GM21576 (cell line): Measurements from ENCODE around the gene MITF.
"Not testable (repeated sequence)": the region's sequence is repeated elsewhere in the genome, so short reads cannot be mapped to it uniquely, and the experiment has no call there.

Source experiments
- ATAC-seq: cut with Tn5 transposase; IDR thresholded peaks from one replicate; pipeline ENCODE4 v1.9.1; 2021; ENCODE audit warnings: mild to moderate bottlenecking, moderate library complexity; ENCODE audit not compliant: unreplicated experiment

MITF gene

DNA sequence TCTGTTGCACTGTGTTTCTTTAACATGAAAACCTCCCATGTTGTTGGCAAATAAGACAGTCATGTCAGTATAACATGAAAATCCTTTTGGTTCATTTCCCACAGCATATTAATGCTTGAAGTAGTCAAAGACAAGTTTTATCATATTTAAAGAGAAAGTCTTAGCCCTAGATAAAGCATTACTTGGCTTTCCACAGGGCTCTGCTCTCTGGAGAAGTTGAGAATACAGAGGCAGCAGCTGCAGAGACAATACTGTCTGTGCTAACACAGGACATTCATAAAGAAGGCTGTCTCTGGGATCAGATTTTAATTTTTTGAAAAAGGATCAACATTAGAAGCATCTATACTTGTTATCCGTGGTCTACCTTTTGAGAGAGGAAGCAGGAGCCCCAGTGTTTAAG, 156.8 kb downstream of the MITF start:
- no peak for ATAC-seq

GRCh38 chr3:69900331-69900730, 161.1 kb downstream of the MITF start:
- ATAC-seq: no peak

DNA sequence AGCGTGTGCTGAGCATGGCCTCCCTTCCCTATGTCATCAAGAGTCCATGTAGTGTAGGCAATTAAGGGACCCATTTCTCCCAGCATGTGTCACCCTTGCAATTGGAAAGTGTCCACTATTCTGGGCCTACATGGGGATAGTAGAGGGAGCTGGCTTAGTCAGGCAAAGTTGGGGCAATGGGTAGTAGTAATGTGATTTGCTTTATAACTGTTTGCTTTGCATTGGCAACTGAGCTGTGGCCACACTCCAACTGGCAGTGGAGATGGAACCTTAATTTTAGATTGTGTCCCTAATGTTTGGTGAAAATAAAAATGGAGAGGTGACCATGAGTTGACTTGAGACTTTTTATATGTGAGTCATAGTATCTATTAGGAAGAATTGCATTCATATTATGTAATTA, 162.5 kb downstream of the MITF start:
- no peak for ATAC-seq

DNA sequence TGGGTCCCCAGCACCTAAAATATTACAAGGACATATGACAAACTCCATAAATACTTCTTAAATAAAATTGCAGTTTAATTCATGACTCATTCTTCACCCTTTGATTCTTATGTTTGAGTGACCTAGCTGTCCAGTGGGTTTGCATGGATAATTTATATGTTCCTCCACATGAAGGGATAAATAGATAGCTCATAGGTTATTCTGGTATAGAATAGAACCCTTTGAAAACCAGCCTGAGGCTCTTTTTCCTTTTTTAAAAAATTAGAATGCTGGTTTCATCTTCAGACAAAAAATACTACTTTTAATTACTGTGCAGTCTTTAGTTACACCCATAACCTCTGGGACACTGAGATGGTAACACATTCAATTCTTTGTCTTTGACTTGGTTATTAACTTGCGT, 163.1 kb downstream of the MITF start:
- ATAC-seq: no peak

DNA sequence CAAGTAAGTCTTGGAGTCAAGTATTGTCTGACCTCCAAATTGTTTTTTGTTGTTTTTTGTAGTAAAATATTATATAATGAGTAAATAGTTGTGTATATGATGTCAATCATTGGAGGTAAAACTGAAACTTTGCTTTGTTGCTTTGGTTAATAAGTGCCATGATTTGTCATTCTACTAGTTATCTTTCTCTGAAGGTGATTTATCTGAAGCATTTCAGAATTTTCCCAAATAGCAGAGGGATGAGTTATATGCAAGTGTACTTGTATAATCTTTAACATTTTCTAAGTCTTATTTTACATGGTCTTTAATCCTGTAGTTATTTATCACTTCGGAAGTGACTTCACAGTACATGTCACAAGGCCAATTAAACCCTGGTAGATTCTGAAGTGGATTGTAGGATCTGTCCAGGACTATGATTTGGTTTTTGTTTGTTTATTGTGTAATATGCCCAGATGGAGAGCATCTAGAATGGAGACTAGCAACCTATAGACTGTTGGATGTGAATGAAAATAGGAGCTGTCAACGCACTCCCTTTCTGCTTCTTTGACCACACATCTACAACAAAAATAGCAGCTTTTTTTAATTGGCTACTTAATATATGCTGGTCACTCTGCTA, 167.2 kb downstream of the MITF start:
- ATAC-seq: no peak

GRCh38 chr3:69907554-69907953, 168.3 kb downstream of the MITF start:
- no peak for ATAC-seq

GRCh38 chr3:69909859-69910258, 170.6 kb downstream of the MITF start:
- not testable (repeated sequence) for ATAC-seq

- ATAC-seq: no peak
Observed at GRCh38 chr3:69913422-69913821, 174.2 kb downstream of the MITF start.

DNA sequence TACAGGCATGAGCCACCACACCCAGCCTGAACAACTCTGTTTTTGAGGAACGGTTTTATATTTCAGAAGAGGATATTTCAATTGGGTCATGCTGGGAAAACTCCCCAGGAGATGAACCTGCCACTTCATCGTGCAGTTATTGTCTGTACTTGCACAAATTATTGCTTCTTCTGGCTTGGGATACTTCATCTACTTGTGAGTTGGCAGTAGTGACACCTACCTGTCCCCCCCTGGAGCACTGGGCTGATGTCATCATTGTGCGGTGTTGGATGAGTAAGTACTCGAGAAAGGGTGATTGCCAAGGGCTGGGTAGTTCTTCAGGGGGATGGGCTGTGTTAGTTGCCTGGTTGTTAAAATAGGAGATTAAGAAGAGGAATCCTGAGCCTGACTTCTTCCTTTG, 175.1 kb downstream of the MITF start:
- no peak for ATAC-seq

- no peak for ATAC-seq
Observed at GRCh38 chr3:69915726-69916125, 176.5 kb downstream of the MITF start.

GRCh38 chr3:69920009-69920408, 180.7 kb downstream of the MITF start:
- not testable (repeated sequence) for ATAC-seq

GRCh38 chr3:69921651-69922050, 182.4 kb downstream of the MITF start:
- no peak for ATAC-seq

DNA sequence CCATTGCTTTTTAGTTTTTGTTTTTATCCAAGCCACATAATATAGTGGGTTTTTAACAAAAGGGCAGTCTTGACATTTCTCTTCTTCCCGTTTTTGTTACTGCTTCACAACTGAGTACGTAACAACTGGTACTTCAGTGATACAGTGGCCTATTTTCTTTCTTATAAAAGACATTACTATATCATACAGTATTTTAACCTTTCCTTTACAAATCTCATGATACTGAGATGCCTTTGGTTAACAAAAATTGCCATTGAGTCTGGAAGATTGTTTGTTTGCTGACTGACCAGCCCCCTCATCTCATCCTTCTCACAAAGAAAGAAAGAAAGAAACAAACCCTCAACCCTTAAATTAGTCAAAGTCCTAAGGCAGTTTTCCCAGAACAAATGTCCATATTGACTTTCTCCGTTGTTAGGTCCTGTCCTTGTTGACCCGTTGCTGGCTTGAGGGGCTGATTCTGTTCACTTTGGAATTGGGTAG, 183.3 kb downstream of the MITF start:
- no peak for ATAC-seq

GRCh38 chr3:69925506-69925905, 186.2 kb downstream of the MITF start:
- ATAC-seq: no peak

GRCh38 chr3:69926385-69926784, 187.1 kb downstream of the MITF start:
- no peak for ATAC-seq

- ATAC-seq: no peak
Observed at GRCh38 chr3:69927571-69927970, 188.3 kb downstream of the MITF start.

DNA sequence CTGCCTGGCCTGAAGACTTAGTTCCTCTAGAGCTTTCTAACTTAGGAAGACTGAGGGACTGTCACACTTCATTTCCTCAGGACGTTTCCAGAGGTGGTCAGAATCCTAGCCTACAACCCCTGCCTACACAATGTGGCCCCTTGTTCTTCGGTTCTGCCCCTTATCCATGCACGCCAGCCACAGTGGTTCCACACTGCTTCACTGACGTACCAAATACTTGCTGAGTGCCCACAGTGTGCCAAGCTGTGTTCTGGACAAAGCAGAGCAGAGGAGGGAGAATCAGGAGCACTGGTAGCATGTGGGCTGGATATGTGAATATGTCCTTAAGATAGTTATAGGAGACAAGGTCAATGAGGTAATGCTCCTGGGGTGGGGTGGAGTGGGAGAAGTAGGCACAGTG, 189.8 kb downstream of the MITF start:
- no peak for ATAC-seq

GRCh38 chr3:69930564-69930963, 191.3 kb downstream of the MITF start:
- no peak for ATAC-seq

GRCh38 chr3:69932087-69932486, 192.8 kb downstream of the MITF start:
- no peak for ATAC-seq

GRCh38 chr3:69932501-69932900, 193.2 kb downstream of the MITF start:
- ATAC-seq: no peak

GRCh38 chr3:69934398-69934797, 195.1 kb downstream of the MITF start:
- ATAC-seq: no peak

DNA sequence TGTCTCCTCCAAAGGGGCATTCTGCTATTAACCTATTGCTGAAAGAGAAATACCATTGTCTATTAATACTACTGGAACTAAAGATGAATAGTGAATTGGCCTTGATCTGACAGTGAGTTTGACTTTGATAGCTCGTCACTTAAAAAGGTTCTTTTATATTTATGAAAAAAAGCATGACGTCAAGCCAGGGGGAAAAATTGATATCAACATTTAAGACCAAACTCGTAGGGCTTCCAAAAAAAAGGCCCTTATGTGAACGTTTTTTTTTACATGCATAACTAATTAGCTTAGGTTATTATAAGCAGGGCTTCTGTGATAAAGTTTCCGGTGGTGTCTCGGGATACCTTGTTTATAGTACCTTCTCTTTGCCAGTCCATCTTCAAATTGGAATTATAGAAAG, 197.0 kb downstream of the MITF start:
- no peak for ATAC-seq

- ATAC-seq: no peak
Observed at GRCh38 chr3:69938061-69938460, 198.8 kb downstream of the MITF start.
